Gastroesophageal sphincter (tissue), 3 donors: Measurements from ENCODE around the gene SLC41A2.

Experiments used
- POLR2A ChIP-seq, 2 donors: fragments of 450-650 bp; IDR thresholded peaks; one replicate each; pipeline ENCODE4 v1.6.1; 2017; ENCODE audit warnings: antibody characterized with exemption in 2 of 2, mild to moderate bottlenecking in 2 of 2, moderate library complexity in 1 of 2
- POLR2AphosphoS5 ChIP-seq: sonication (generic); formaldehyde crosslinking; IDR thresholded peaks from one replicate; pipeline ENCODE4 v1.6.1; 2017; ENCODE audit warnings: antibody characterized with exemption
- TF ChIP-seq, protein P1 (sequence below), 4 experiments: fragments of 200-600 bp in 2 of 4; fragments of 450-650 bp in 2 of 4; sonication (generic) in 1 of 4; IDR thresholded peaks; one replicate each; pipeline ENCODE4 v1.5.1; 2017 to 2019; ENCODE audit warnings: antibody characterized with exemption in 4 of 4, mild to moderate bottlenecking in 2 of 4, moderate library complexity in 2 of 4

DNA sequence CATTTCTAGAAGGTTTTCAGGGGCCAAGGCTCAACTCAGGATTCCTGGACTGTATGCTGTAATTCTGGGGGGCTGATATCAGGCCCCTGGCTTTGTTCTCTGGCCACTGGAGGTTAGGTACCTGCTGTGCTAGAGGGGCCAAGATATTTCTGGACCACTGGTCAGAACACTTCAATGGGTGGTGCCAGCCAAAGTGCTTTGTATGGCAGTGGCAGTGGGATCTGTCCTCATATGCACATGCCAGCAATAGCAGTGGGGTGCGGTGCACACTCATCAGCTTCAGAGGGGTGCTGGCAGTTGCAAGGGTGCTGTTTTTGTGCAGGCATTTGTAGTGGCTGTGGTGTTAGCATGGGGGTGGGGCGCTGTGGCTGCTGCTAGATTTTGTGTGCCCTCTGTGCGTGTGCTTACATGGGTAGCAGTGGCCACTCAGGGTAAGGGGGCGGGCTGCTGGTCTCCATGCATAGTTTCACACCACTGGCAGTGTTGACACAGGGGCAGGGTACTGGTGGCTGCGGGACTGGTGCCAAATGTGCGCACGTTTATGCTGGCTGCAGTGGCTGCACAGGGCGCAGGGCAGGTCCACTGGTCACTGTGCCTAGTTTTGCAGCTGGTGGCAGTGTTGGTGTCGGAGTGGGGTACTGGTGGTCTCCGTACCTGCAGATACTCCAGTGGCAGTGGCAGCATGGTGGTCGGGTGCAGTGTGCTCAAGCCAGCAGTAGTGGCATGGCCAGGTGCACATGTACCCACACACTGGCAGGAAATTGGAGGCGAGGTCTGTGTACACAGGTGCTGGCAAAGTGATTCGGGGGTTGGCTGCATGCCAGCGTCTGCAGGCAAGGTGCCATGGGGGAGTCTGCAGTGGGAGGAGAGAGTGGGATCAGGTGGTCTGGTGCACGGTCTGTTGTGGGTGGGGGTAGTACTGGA lies 40.6 kb upstream of the SLC41A2 start:
- TF ChIP-seq, protein P1, sequence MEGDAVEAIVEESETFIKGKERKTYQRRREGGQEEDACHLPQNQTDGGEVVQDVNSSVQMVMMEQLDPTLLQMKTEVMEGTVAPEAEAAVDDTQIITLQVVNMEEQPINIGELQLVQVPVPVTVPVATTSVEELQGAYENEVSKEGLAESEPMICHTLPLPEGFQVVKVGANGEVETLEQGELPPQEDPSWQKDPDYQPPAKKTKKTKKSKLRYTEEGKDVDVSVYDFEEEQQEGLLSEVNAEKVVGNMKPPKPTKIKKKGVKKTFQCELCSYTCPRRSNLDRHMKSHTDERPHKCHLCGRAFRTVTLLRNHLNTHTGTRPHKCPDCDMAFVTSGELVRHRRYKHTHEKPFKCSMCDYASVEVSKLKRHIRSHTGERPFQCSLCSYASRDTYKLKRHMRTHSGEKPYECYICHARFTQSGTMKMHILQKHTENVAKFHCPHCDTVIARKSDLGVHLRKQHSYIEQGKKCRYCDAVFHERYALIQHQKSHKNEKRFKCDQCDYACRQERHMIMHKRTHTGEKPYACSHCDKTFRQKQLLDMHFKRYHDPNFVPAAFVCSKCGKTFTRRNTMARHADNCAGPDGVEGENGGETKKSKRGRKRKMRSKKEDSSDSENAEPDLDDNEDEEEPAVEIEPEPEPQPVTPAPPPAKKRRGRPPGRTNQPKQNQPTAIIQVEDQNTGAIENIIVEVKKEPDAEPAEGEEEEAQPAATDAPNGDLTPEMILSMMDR (IDR thresholded peaks at IDR 0.05): no peak
- TF ChIP-seq POLR2A (IDR thresholded peaks at IDR 0.05): no peak
- TF ChIP-seq POLR2AphosphoS5: no peak
